ENCODE results near the gene TMEM222. TPM values are rescaled to one million over a fixed set of nuclear protein-coding genes. Genes with fewer than 3 reads are reported as not detected.

The TMEM222 gene
- polyA plus RNA-seq, 1 donor from 2014 or later: 80.6 TPM

DNA sequence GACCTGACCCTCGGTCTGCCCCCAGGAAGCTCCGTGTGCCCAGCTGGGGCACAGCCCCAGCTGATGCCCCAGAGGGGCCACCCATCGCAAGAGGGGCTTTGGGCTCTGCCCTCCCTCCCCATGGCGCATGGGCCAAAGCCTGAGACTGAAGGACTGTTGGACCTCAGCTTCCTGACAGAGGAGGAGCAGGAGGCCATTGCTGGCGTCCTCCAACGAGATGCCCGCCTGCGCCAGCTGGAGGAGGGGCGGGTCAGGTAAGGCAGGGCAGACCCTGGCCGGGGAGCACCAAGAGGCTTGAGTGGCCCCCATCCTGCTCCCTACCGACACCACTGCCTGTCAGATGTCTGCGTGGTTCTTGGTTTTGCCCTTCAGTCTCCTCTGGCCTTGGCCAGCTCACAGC, 23.3 kb downstream of the TMEM222 start:
- Histone ChIP-seq H2AFZ (ENCODE audit: low read depth, low read length) (no peak overlapping the region), H3K36me3 (ENCODE audit: insufficient read depth, low read length) (no peaks in the 10 kb centered on the region), H3F3A (ENCODE audit: insufficient read depth, low read length, poor library complexity, severe bottlenecking) (no peaks in the 10 kb centered on the region), H3K4me2 (ENCODE audit: low read length) (no peak overlapping the region), H3K4me3 (ENCODE audit: low read length) (no peak overlapping the region), H3K9ac (ENCODE audit: low read length) (no peak overlapping the region), H4K20me1 (ENCODE audit: insufficient read depth) (no peaks in the 10 kb centered on the region), H3K9me2 (ENCODE audit: insufficient read depth, low read length) (no peaks in the 10 kb centered on the region), H3K27ac (ENCODE audit: low read length) (no peak overlapping the region), H3K27me3 (ENCODE audit: insufficient read depth, low read depth, low read length) (peaks cover 17% of the 10 kb centered on the region), H3K9me3 (ENCODE audit: low read length) (no peaks in the 10 kb centered on the region), H3K79me2 (replicated peaks; ENCODE audit: insufficient read depth, low read length) (no peaks in the 10 kb centered on the region)
- TF ChIP-seq TAF1 (IDR thresholded peaks at IDR 0.05; ENCODE audit: low read depth) (no peak), RAD21 (conservative IDR thresholded peaks at IDR 0.05) (no peak), MXI1 (conservative IDR thresholded peaks at IDR 0.05; ENCODE audit: poor library complexity, severe bottlenecking) (no peak), SMC3 (conservative IDR thresholded peaks at IDR 0.05; ENCODE audit: poor library complexity) (no peak), EZH2 (IDR thresholded peaks at IDR 0.05; ENCODE audit: borderline replicate concordance, insufficient read depth, low read length, poor library complexity, severe bottlenecking) (no peak), EP300 (conservative IDR thresholded peaks at IDR 0.05; ENCODE audit: poor library complexity, severe bottlenecking) (no peak), POLR2AphosphoS5 (IDR thresholded peaks at IDR 0.05) (no peak)
- TF ChIP-seq, protein P1, sequence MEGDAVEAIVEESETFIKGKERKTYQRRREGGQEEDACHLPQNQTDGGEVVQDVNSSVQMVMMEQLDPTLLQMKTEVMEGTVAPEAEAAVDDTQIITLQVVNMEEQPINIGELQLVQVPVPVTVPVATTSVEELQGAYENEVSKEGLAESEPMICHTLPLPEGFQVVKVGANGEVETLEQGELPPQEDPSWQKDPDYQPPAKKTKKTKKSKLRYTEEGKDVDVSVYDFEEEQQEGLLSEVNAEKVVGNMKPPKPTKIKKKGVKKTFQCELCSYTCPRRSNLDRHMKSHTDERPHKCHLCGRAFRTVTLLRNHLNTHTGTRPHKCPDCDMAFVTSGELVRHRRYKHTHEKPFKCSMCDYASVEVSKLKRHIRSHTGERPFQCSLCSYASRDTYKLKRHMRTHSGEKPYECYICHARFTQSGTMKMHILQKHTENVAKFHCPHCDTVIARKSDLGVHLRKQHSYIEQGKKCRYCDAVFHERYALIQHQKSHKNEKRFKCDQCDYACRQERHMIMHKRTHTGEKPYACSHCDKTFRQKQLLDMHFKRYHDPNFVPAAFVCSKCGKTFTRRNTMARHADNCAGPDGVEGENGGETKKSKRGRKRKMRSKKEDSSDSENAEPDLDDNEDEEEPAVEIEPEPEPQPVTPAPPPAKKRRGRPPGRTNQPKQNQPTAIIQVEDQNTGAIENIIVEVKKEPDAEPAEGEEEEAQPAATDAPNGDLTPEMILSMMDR (IDR thresholded peaks at IDR 0.05; ENCODE audit: poor library complexity, severe bottlenecking): no peak
- TF ChIP-seq, protein P2, sequence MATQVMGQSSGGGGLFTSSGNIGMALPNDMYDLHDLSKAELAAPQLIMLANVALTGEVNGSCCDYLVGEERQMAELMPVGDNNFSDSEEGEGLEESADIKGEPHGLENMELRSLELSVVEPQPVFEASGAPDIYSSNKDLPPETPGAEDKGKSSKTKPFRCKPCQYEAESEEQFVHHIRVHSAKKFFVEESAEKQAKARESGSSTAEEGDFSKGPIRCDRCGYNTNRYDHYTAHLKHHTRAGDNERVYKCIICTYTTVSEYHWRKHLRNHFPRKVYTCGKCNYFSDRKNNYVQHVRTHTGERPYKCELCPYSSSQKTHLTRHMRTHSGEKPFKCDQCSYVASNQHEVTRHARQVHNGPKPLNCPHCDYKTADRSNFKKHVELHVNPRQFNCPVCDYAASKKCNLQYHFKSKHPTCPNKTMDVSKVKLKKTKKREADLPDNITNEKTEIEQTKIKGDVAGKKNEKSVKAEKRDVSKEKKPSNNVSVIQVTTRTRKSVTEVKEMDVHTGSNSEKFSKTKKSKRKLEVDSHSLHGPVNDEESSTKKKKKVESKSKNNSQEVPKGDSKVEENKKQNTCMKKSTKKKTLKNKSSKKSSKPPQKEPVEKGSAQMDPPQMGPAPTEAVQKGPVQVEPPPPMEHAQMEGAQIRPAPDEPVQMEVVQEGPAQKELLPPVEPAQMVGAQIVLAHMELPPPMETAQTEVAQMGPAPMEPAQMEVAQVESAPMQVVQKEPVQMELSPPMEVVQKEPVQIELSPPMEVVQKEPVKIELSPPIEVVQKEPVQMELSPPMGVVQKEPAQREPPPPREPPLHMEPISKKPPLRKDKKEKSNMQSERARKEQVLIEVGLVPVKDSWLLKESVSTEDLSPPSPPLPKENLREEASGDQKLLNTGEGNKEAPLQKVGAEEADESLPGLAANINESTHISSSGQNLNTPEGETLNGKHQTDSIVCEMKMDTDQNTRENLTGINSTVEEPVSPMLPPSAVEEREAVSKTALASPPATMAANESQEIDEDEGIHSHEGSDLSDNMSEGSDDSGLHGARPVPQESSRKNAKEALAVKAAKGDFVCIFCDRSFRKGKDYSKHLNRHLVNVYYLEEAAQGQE (IDR thresholded peaks at IDR 0.05; ENCODE audit: borderline replicate concordance): no peak

DNA sequence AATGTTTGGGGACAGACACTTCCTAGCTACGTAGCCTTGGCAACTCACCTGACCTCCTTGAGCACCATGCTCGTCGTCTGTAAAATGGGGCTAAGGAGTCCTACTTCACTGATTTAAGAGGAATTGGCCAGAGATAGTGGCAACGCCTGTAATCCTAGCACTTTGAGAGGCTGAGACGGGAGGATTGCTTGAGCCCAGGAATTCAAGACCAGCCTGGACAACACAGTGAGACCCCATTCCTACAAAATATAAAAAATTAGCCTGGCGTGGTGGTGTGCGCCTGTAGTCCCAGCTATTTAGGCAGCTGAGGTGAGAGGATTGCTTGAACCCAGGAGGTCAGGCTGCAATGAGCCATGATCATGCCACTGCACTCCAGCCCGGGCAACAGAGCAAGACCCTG, 24.4 kb downstream of the TMEM222 start:
- Histone ChIP-seq H3K27ac (ENCODE audit: low read length) (no peak overlapping the region), H3K9me3 (ENCODE audit: low read length) (no peaks in the 10 kb centered on the region), H3K9ac (ENCODE audit: low read length) (no peak overlapping the region), H3K4me2 (ENCODE audit: low read length) (no peak overlapping the region), H3K4me3 (ENCODE audit: low read length) (no peak overlapping the region), H3K27me3 (ENCODE audit: insufficient read depth, low read depth, low read length) (peaks cover 27% of the 10 kb centered on the region), H3K36me3 (ENCODE audit: insufficient read depth, low read length) (no peaks in the 10 kb centered on the region), H2AFZ (ENCODE audit: low read depth, low read length) (no peak overlapping the region), H3K79me2 (replicated peaks; ENCODE audit: insufficient read depth, low read length) (no peaks in the 10 kb centered on the region), H4K20me1 (ENCODE audit: insufficient read depth) (no peaks in the 10 kb centered on the region), H3K9me2 (ENCODE audit: insufficient read depth, low read length) (no peaks in the 10 kb centered on the region), H3F3A (ENCODE audit: insufficient read depth, low read length, poor library complexity, severe bottlenecking) (no peaks in the 10 kb centered on the region)
- TF ChIP-seq EP300 (conservative IDR thresholded peaks at IDR 0.05; ENCODE audit: poor library complexity, severe bottlenecking) (no peak), RAD21 (conservative IDR thresholded peaks at IDR 0.05) (no peak), MXI1 (conservative IDR thresholded peaks at IDR 0.05; ENCODE audit: poor library complexity, severe bottlenecking) (no peak), EZH2 (IDR thresholded peaks at IDR 0.05; ENCODE audit: borderline replicate concordance, insufficient read depth, low read length, poor library complexity, severe bottlenecking) (no peak), TAF1 (IDR thresholded peaks at IDR 0.05; ENCODE audit: low read depth) (no peak), SMC3 (conservative IDR thresholded peaks at IDR 0.05; ENCODE audit: poor library complexity) (no peak), POLR2AphosphoS5 (IDR thresholded peaks at IDR 0.05) (no peak)
- TF ChIP-seq, protein P2 (IDR thresholded peaks at IDR 0.05; ENCODE audit: borderline replicate concordance): no peak
- TF ChIP-seq, protein P1 (IDR thresholded peaks at IDR 0.05; ENCODE audit: poor library complexity, severe bottlenecking): no peak
